Neural cell (in vitro differentiated cells): Measurements from ENCODE around the gene TRERF1. TPM values are rescaled to one million over a fixed set of nuclear protein-coding genes. Genes with fewer than 3 reads are reported as not detected.

ENCODE experiments used
- H2AFZ ChIP-seq: fragments of 200-600, 300-800 bp; sonication (generic), shearing (Covaris generic); 2 replicates; pipeline ENCODE4 v1.6.0; 2014; ENCODE audit warnings: low read depth, mild to moderate bottlenecking, antibody characterized with exemption, low read length, moderate library complexity
- H3F3A ChIP-seq: fragments of 200-600 bp; shearing (Covaris generic); 2 replicates; pipeline ENCODE4 v1.6.1; 2016; ENCODE audit warnings: mild to moderate bottlenecking, moderate library complexity, mixed read lengths, antibody characterized with exemption, low read length; ENCODE audit not compliant: insufficient read depth, poor library complexity, severe bottlenecking
- H3K27ac ChIP-seq: fragments of 200-600, 300-800 bp; sonication (generic), shearing (Covaris generic); 2 replicates; pipeline ENCODE4 v1.5.1; 2014; ENCODE audit warnings: mild to moderate bottlenecking, low read length, moderate library complexity
- H3K27me3 ChIP-seq: fragments of 300-800, 200-600 bp; sonication (generic), shearing (Covaris generic); 2 replicates; pipeline ENCODE4 v1.6.0; 2014; ENCODE audit warnings: mild to moderate bottlenecking, low read depth, low read length, moderate library complexity; ENCODE audit not compliant: insufficient read depth
- H3K36me3 ChIP-seq: fragments of 300-800, 200-600 bp; sonication (generic), shearing (Covaris generic); 2 replicates; pipeline ENCODE4 v1.5.1; 2014; ENCODE audit warnings: mild to moderate bottlenecking, antibody characterized with exemption, low read length, moderate library complexity; ENCODE audit not compliant: insufficient read depth
- H3K4me2 ChIP-seq: fragments of 300-800, 200-600 bp; sonication (generic), shearing (Covaris generic); 2 replicates; pipeline ENCODE4 v1.6.0; 2014; ENCODE audit warnings: mild to moderate bottlenecking, low read length
- H3K4me3 ChIP-seq: fragments of 300-800, 200-600 bp; sonication (generic), shearing (Covaris generic); 2 replicates; pipeline ENCODE4 v1.5.1; 2014; ENCODE audit warnings: mild to moderate bottlenecking, low read length, moderate library complexity
- H3K79me2 ChIP-seq: fragments of 200-600 bp; shearing (Covaris generic); replicated peaks from 2 replicates; pipeline ENCODE4 v1.6.0; 2014; ENCODE audit warnings: mild to moderate bottlenecking, low read length, moderate library complexity; ENCODE audit not compliant: insufficient read depth
- H3K9ac ChIP-seq: fragments of 300-800, 200-600 bp; sonication (generic), shearing (Covaris generic); 2 replicates; pipeline ENCODE4 v1.6.1; 2016; ENCODE audit warnings: mild to moderate bottlenecking, low read length, mixed read lengths
- H3K9me2 ChIP-seq: fragments of 200-600 bp; shearing (Covaris generic); 2 replicates; pipeline ENCODE4 v1.6.1; 2016; ENCODE audit warnings: mild to moderate bottlenecking, low read length, mixed read lengths; ENCODE audit not compliant: insufficient read depth
- H3K9me3 ChIP-seq: fragments of 200-600, 300-800 bp; sonication (generic), shearing (Covaris generic); 2 replicates; pipeline ENCODE4 v1.6.1; 2016; ENCODE audit warnings: mild to moderate bottlenecking, mixed run types, low read length, moderate library complexity, mixed read lengths
- H4K20me1 ChIP-seq: fragments of 200-600 bp; shearing (Covaris generic); 2 replicates; pipeline ENCODE4 v1.6.1; 2016; ENCODE audit warnings: mild to moderate bottlenecking, mixed run types; ENCODE audit not compliant: insufficient read depth
- CTCF ChIP-seq: fragments of 450-650 bp; IDR thresholded peaks from 2 replicates; pipeline ENCODE4 v1.5.1; 2014; ENCODE audit warnings: antibody characterized with exemption, mild to moderate bottlenecking, moderate library complexity; ENCODE audit not compliant: poor library complexity, severe bottlenecking
- EP300 ChIP-seq: fragments of 450-650 bp; conservative IDR thresholded peaks from 2 replicates; pipeline ENCODE4 v1.6.1; 2014; ENCODE audit warnings: antibody characterized with exemption, mild to moderate bottlenecking, moderate library complexity; ENCODE audit not compliant: poor library complexity, severe bottlenecking
- EZH2 ChIP-seq: fragments of 200-600, 300-800 bp; shearing (Covaris generic), sonication (generic); IDR thresholded peaks from 2 replicates; pipeline ENCODE4 v1.6.1; 2014; ENCODE audit warnings: antibody characterized with exemption, low read length, borderline replicate concordance, mild to moderate bottlenecking; ENCODE audit not compliant: insufficient read depth, poor library complexity, severe bottlenecking
- MXI1 ChIP-seq: fragments of 450-650 bp; conservative IDR thresholded peaks from 2 replicates; pipeline ENCODE4 v1.6.1; 2014; ENCODE audit warnings: antibody characterized with exemption, mild to moderate bottlenecking; ENCODE audit not compliant: poor library complexity, severe bottlenecking
- POLR2AphosphoS5 ChIP-seq: IDR thresholded peaks from 2 replicates; pipeline ENCODE4 v1.6.1; 2012
- RAD21 ChIP-seq: fragments of 450-650 bp; conservative IDR thresholded peaks from 2 replicates; pipeline ENCODE4 v1.6.1; 2014; ENCODE audit warnings: antibody characterized with exemption, mild to moderate bottlenecking, moderate library complexity
- REST ChIP-seq: IDR thresholded peaks from 2 replicates; pipeline ENCODE4 v1.6.1; 2012; ENCODE audit warnings: borderline replicate concordance
- SMC3 ChIP-seq: fragments of 450-650 bp; conservative IDR thresholded peaks from 2 replicates; pipeline ENCODE4 v1.6.1; 2014; ENCODE audit warnings: antibody characterized with exemption, mild to moderate bottlenecking, moderate library complexity; ENCODE audit not compliant: poor library complexity
- TAF1 ChIP-seq: IDR thresholded peaks from 2 replicates; pipeline ENCODE4 v1.6.1; 2012; ENCODE audit warnings: low read depth
- polyA plus RNA-seq: library from polyadenylated mRNA; depleted of rRNA; stranded (reverse); fragments of >200 nt; gene quantifications from 2 replicates; pipeline ENCODE4 v1.2.3, GENCODE V29; 2014

TRERF1 gene
- polyA plus RNA-seq, 1 donor from 2014 or later, result 4.5 TPM

- Histone ChIP-seq H3K4me3 (no peak overlapping the region), H3K9me2 (no peaks in the 10 kb centered on the region), H4K20me1 (no peaks in the 10 kb centered on the region), H3K4me2 (no peak overlapping the region), H3K36me3 (no peaks in the 10 kb centered on the region), H3K27ac (no peak overlapping the region), H3K27me3 (no peaks in the 10 kb centered on the region), H2AFZ (no peak overlapping the region), H3K79me2 (peaks cover 4% of the 10 kb centered on the region), H3K9me3 (no peaks in the 10 kb centered on the region), H3F3A (no peaks in the 10 kb centered on the region), H3K9ac (no peak overlapping the region)
- no peak for TF ChIP-seq EP300
- TF ChIP-seq SMC3, result no peak
- no peak for TF ChIP-seq TAF1
- TF ChIP-seq POLR2AphosphoS5, result no peak
- TF ChIP-seq REST, result no peak
- no peak for TF ChIP-seq RAD21
- no peak for TF ChIP-seq EZH2
- TF ChIP-seq CTCF, result no peak
- no peak for TF ChIP-seq MXI1
These were observed 81.3 kb downstream of the TRERF1 start for GRCh38 chr6:42370323-42370985.

- Histone ChIP-seq H3K4me2 (no peak overlapping the region), H3K79me2 (peaks cover 4% of the 10 kb centered on the region)
- TF ChIP-seq EZH2, result no peak
- TF ChIP-seq RAD21, result no peak
- TF ChIP-seq REST, result no peak
- TF ChIP-seq CTCF, result no peak
- no peak for TF ChIP-seq POLR2AphosphoS5
- no peak for TF ChIP-seq MXI1
- TF ChIP-seq EP300, result no peak
- TF ChIP-seq SMC3, result no peak
- no peak for TF ChIP-seq TAF1
These were observed 82.2 kb downstream of the TRERF1 start for GRCh38 chr6:42369568-42369967.

More at GRCh38 chr6:42369568-42369967, 82.2 kb downstream of the TRERF1 start:
- Histone ChIP-seq H3K36me3 (no peaks in the 10 kb centered on the region), H3K9ac (no peak overlapping the region), H3K27me3 (no peaks in the 10 kb centered on the region), H3K9me2 (no peaks in the 10 kb centered on the region), H3K9me3 (no peaks in the 10 kb centered on the region), H3K27ac (no peak overlapping the region), H3K4me3 (no peak overlapping the region), H3F3A (no peaks in the 10 kb centered on the region), H4K20me1 (no peaks in the 10 kb centered on the region), H2AFZ (no peak overlapping the region)
